Stimulated activated CD8-positive, alpha-beta memory T cell treated with anti-CD3 and anti-CD28 coated beads, Interleukin-12 subunit alpha, Interleukin-12 subunit beta, amount 100 ng/mL, for 4 hours (primary cell): ENCODE data around the gene NEURL1B.

Experiments used
- DNase-seq: peaks from one replicate; pipeline ENCODE4 v3.0.0-alpha.2; 2020; ENCODE audit warnings: low read depth

NEURL1B gene

DNA sequence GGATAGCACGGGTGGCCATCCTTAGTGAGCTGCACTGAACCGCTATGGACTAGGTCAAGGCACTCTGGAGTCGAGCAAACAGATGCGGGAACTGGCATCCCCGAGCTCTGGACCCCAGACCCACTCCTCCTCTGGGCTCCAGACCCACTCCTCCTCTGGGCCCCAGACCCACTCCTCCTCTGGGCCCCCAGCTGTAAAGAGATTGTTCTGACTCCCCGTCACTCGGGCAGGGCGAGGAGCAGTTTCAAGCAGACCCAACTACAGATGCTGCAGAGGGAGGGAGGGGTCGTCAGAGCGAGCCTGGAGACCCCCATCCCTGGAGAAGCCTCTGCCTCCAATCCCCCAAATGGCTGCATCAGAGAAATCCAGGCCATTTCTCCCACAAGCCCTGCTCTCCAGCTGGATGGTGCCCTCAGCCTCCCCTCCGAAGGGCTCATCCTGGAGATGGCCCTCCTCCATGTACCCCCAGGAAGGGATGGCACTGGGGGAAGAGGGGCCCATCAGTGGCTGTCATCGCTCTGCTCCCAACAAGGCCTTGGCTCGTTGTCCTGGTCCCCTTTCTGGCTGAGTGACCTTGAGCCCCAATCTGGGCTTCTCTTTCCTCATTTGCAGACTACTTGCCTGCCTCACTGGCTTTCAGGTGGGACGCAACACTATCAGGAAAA lies 91.3 kb downstream of the NEURL1B start:
- DNase-seq: no peak

DNA sequence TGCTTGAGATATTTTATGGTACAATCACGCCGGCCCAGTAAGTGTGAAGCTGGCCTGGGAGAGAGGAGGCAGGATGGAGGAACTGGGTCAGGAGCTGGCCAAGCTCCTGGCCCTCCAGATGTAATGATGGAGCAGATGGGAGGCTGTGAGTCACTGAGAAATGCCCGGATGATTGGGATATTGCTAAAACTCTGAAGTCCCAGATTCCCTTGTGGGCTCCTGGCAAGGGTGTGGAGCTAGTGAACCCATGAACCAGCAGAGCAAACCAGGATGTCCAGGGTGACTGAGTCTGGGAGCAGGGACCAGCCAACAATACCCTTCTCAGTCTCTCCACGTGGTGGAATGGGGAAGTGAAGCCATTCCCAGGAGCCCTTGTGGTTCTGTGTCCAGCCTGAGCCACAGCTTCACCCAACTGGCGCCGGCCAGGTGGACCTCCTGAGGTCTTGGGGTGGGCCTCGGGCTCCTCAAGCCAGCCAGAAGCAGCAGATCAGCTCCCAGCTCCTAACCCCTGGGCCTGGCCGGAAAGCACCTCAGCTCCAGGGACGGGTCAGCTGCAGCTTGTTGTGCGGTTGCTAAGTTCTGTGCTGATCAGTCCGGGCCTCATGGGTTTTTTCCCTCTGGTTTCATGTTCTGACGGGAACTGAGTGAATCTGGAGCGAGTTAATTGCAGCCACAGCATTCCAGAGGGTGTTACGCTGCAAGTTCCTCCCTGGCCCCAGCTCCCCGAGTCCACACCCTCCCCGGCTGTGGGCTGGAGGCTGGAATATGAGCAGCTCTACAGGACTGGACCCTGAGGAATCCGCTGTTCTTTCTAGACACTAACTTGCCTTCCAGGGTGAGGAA lies 92.3 kb downstream of the NEURL1B start:
- DNase-seq: no peak

- DNase-seq: no peak
These were observed 92.9 kb downstream of the NEURL1B start for GRCh38 chr5:172733974-172734346.

GRCh38 chr5:172735141-172735831 lies 94.2 kb downstream of the NEURL1B start:
- no peak for DNase-seq

DNA sequence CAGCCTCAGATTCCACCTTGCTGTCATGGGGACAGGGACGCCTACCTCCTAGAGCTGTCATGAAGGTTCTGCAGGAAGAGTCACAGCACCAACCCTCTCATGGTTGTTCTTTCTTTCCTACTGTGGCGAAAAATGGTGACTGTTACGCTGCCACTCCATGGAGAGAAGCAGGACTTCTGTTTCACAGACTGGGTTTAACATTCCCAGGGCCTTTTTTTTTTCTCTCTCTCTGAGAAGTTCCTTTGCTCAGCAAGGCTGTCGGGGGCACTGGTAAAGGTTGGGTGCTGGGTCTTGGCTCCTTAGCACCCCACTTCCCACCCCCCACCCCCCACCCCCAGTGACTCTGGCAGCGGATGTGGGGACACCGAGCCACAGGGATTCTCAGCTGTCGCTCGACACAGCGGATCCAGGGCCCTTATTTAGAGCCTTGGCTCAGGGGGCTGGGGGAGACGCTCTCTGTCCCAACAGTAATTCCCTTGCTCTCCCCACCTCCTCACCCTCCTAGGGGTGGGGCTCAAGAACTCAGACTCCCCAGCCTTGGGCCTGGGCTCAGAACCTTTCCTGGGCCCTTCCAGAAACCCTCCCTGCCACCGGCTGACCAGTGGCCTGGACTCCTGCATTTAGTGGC lies 95.6 kb downstream of the NEURL1B start:
- DNase-seq: no peak

DNA sequence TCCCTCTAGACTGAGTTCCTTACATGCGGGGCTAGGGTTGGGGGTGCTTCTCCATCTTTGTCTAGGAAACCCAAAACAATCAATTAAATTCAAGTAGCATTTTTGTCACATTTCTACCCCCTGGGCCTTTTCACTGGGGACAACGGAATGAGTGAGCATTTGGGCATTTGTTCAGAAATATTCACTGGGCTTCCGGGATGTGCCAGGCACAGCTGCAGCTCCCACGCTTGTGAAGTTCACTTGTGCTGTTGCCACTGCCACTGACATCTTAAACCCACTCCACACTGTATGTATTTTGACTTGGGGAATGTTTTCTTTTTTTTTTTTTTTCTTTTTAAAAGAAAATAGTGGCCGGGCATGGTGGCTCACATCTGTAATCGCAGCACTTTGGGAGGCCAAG lies 98.3 kb downstream of the NEURL1B start:
- no peak for DNase-seq

DNA sequence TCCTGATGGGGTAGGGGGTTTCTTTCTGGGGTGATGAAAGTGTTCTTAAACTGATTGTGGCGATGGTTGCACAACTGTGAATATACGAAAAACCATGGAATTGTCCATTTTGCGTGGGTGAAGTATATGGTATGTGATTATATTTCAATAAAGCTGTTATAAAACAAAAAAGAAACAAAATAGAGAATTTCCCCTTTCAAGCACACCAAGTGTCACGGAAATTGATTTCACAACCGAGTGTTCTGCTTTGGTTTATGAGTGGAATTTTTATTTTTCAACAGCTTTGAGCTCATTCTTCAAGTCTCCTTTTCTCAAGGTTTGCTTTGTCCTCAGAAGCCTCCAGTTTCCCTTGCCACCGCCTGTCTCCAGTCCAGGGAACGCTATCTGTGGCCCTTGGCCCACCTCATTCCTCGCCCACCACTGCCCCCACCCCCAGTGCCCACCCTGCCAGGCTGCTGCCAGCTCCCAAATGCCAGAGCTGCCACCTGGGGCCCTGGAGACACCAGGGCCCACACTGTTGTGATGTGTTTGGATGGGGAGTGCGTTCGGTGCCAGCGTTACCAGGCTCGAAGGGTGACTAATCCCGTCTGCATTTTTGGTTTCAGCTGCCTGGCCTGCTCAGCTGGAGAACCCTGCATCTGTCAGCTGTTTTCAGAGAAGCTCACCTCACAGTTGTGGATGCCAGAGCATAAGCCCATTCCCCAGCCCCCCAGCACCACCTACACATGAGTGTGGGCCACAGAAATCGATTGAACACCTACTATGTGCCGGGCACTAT lies 99.6 kb downstream of the NEURL1B start:
- DNase-seq: no peak
